Measurements from ENCODE around the gene SOHLH1. TPM values are rescaled to one million over a fixed set of nuclear protein-coding genes. Genes with fewer than 3 reads are reported as not detected.

The SOHLH1 gene
- total RNA-seq, 1 experiment from 2014 or later, result not detected

GRCh38 chr9:135731454-135731853 is 32.2 kb upstream of the SOHLH1 start:
- TF ChIP-seq TCF7L2 (IDR thresholded peaks at IDR 0.05; ENCODE audit: low read depth, low read length), result no peak
- TF ChIP-seq SIN3A (IDR thresholded peaks at IDR 0.05; ENCODE audit: borderline replicate concordance, insufficient read depth, low read depth, low read length), result no peak
- DNase-seq (ENCODE audit: low read depth, low spot score), result no peak
- H3K4me3 ChIP-seq (ENCODE audit: low read depth in 2 of 2, low read length in 2 of 2), result no peak overlapping the region
- CTCF ChIA-PET, result no interaction called here
- H3K36me3 ChIP-seq (ENCODE audit: control insufficient read depth, insufficient read depth, low read length), result no peaks in the 10 kb centered on the region
- H3K27me3 ChIP-seq (ENCODE audit: control insufficient read depth, insufficient read depth, low read length), result no peaks in the 10 kb centered on the region
- no peaks in the 10 kb centered on the region for H3K9me3 ChIP-seq (ENCODE audit: control insufficient read depth, insufficient read depth, low read depth, low read length)
- no TSS peak for BruUV-seq (replicated peaks)
- ATAC-seq, result no peak
- POLR2A ChIA-PET, result no interaction called here
- no peaks in the 10 kb centered on the region for H3K4me1 ChIP-seq (ENCODE audit: control insufficient read depth, insufficient read depth, low read length)
- in situ Hi-C loops (cut with HindIII; ENCODE audit: low pct_unique_long_range_greater_than_20kb, low sequenced_read_pairs), result no loop called here
- no peak overlapping the region for H3K27ac ChIP-seq (ENCODE audit: low read length)
- intact Hi-C loops (cut with micrococcal nuclease; ENCODE audit: unreplicated experiment), result no loop called here

GRCh38 chr9:135729480-135729879 is 30.2 kb upstream of the SOHLH1 start:
- POLR2A ChIA-PET, result no interaction called here
- DNase-seq (ENCODE audit: low read depth, low spot score), result no peak
- CTCF ChIA-PET, result no interaction called here
- H3K9me3 ChIP-seq (ENCODE audit: control insufficient read depth, insufficient read depth, low read depth, low read length), result no peaks in the 10 kb centered on the region
- intact Hi-C loops (cut with micrococcal nuclease; ENCODE audit: unreplicated experiment), result no loop called here
- no peak overlapping the region for H3K27ac ChIP-seq (ENCODE audit: low read length)
- BruUV-seq (replicated peaks), result no TSS peak
- no peak for TF ChIP-seq CTCF (IDR thresholded peaks at IDR 0.05)
- no peak for TF ChIP-seq SIN3A (IDR thresholded peaks at IDR 0.05; ENCODE audit: borderline replicate concordance, insufficient read depth, low read depth, low read length)
- no peak for TF ChIP-seq POLR2AphosphoS5 (IDR thresholded peaks at IDR 0.05; ENCODE audit: low read depth, low read length)
- no peak for TF ChIP-seq REST (IDR thresholded peaks at IDR 0.05; ENCODE audit: insufficient read depth in 1 of 2, low read depth in 2 of 2, low read length in 1 of 2)
- TF ChIP-seq TCF7L2 (IDR thresholded peaks at IDR 0.05; ENCODE audit: low read depth, low read length), result no peak
- no peak for ATAC-seq
- H3K27me3 ChIP-seq (ENCODE audit: control insufficient read depth, insufficient read depth, low read length), result no peaks in the 10 kb centered on the region
- H3K4me3 ChIP-seq (ENCODE audit: low read depth in 2 of 2, low read length in 2 of 2), result no peak overlapping the region
- H3K36me3 ChIP-seq (ENCODE audit: control insufficient read depth, insufficient read depth, low read length), result no peaks in the 10 kb centered on the region
- in situ Hi-C loops (cut with HindIII; ENCODE audit: low pct_unique_long_range_greater_than_20kb, low sequenced_read_pairs), result no loop called here
- no peaks in the 10 kb centered on the region for H3K4me1 ChIP-seq (ENCODE audit: control insufficient read depth, insufficient read depth, low read length)

GRCh38 chr9:135728436-135729110 is 29.3 kb upstream of the SOHLH1 start:
- H3K4me3 ChIP-seq (ENCODE audit: low read depth in 2 of 2, low read length in 2 of 2), result no peak overlapping the region
- in situ Hi-C loops (cut with HindIII; ENCODE audit: low pct_unique_long_range_greater_than_20kb, low sequenced_read_pairs), result no loop called here

More at GRCh38 chr9:135728436-135729110, 29.3 kb upstream of the SOHLH1 start:
- no peak overlapping the region for H3K27ac ChIP-seq (ENCODE audit: low read length)
- POLR2A ChIA-PET, result interaction anchor here (0.6 kb wide), 1 partner anchor 36 kb away, joined by 3 read pairs; no protein-coding TSS in a partner anchor
- H3K36me3 ChIP-seq (ENCODE audit: control insufficient read depth, insufficient read depth, low read length), result no peaks in the 10 kb centered on the region
- H3K4me1 ChIP-seq (ENCODE audit: control insufficient read depth, insufficient read depth, low read length), result no peaks in the 10 kb centered on the region
- DNase-seq (ENCODE audit: low read depth, low spot score), result no peak
- CTCF ChIA-PET, result no interaction called here
- TF ChIP-seq POLR2AphosphoS5 (IDR thresholded peaks at IDR 0.05; ENCODE audit: low read depth, low read length), result no peak
- TF ChIP-seq SIN3A (IDR thresholded peaks at IDR 0.05; ENCODE audit: borderline replicate concordance, insufficient read depth, low read depth, low read length), result no peak
- TF ChIP-seq REST (IDR thresholded peaks at IDR 0.05; ENCODE audit: insufficient read depth in 1 of 2, low read depth in 2 of 2, low read length in 1 of 2), result no peak
- TF ChIP-seq CTCF (IDR thresholded peaks at IDR 0.05), result no peak
- TF ChIP-seq TCF7L2 (IDR thresholded peaks at IDR 0.05; ENCODE audit: low read depth, low read length), result no peak
- intact Hi-C loops (cut with micrococcal nuclease; ENCODE audit: unreplicated experiment), result no loop called here
- ATAC-seq, result no peak
- no peaks in the 10 kb centered on the region for H3K27me3 ChIP-seq (ENCODE audit: control insufficient read depth, insufficient read depth, low read length)
- BruUV-seq (replicated peaks), result no TSS peak
- no peaks in the 10 kb centered on the region for H3K9me3 ChIP-seq (ENCODE audit: control insufficient read depth, insufficient read depth, low read depth, low read length)
